Vagina (tissue), 2 donors: ENCODE measurements around the gene THPO.

Experiments used
- CTCF ChIP-seq, 3 experiments: fragments of 450-650 bp in 2 of 3; fragments of 200-600 bp in 1 of 3; sonication (generic) in 1 of 3; IDR thresholded peaks; one replicate each; pipeline ENCODE4 v1.5.1; 2017 to 2019; ENCODE audit warnings: antibody characterized with exemption in 3 of 3, mild to moderate bottlenecking in 2 of 3, moderate library complexity in 2 of 3
- POLR2AphosphoS5 ChIP-seq, 2 donors: sonication (generic); formaldehyde crosslinking; IDR thresholded peaks; one replicate each; pipeline ENCODE4 v1.9.0; 2017; ENCODE audit warnings: antibody characterized with exemption in 2 of 2, mild to moderate bottlenecking in 2 of 2, low read depth in 1 of 2; ENCODE audit not compliant: insufficient read depth in 1 of 2

- TF ChIP-seq POLR2AphosphoS5 (IDR thresholded peaks at IDR 0.05; ENCODE audit: insufficient read depth in 1 of 2, low read depth in 1 of 2), result peak in 1 of 2 donors; percentile 45
- TF ChIP-seq CTCF (IDR thresholded peaks at IDR 0.05), result peak; percentile 81 to 89 (median 84)
Observed at GRCh38 chr3:184371570-184372018, 6.4 kb downstream of the THPO start.
